NCI-H1930 (cell line): Measurements from ENCODE around the gene BRD9.
"Not testable (repeated sequence)": the region's sequence is repeated elsewhere in the genome, so short reads cannot be mapped to it uniquely, and the experiment has no call there.

Experiments
- DNase-seq, 2 experiments: peaks; one replicate each; lab custom pipeline; 2025; lab: John Stamatoyannopoulos, UW

The BRD9 gene

GRCh38 chr5:902129-902916 lies 9.7 kb upstream of the BRD9 start:
- DNase-seq: no peak

GRCh38 chr5:900781-901180 lies 8.2 kb upstream of the BRD9 start:
- DNase-seq: no peak

GRCh38 chr5:893711-894110 lies 1.1 kb upstream of the BRD9 start:
- DNase-seq: no peak

- no peak for DNase-seq
These were observed 521 bp upstream of the BRD9 start for GRCh38 chr5:893137-893506.

- DNase-seq: no peak
These were observed 686 bp downstream of the BRD9 start for GRCh38 chr5:891837-892393.

GRCh38 chr5:891117-891836 lies 1.3 kb downstream of the BRD9 start:
- DNase-seq: no peak

- DNase-seq: no peak
These were observed 3.4 kb downstream of the BRD9 start for GRCh38 chr5:889075-889710.

- DNase-seq: no peak
These were observed 4.0 kb downstream of the BRD9 start for GRCh38 chr5:888638-889035.

- DNase-seq: no peak
These were observed 4.5 kb downstream of the BRD9 start for GRCh38 chr5:887947-888637.

- DNase-seq: no peak
These were observed 5.8 kb downstream of the BRD9 start for GRCh38 chr5:886716-887325.

GRCh38 chr5:886036-886435 lies 6.6 kb downstream of the BRD9 start:
- DNase-seq: no peak

- DNase-seq: no peak
These were observed 7.1 kb downstream of the BRD9 start for GRCh38 chr5:885529-885928.

- DNase-seq: no peak
These were observed 7.5 kb downstream of the BRD9 start for GRCh38 chr5:885127-885442.

- DNase-seq: no peak
These were observed 8.1 kb downstream of the BRD9 start for GRCh38 chr5:884345-885126.

- no peak for DNase-seq
These were observed 9.0 kb downstream of the BRD9 start for GRCh38 chr5:883475-884181.

GRCh38 chr5:882253-883183 lies 10.1 kb downstream of the BRD9 start:
- DNase-seq: no peak

GRCh38 chr5:881551-881935 lies 11.1 kb downstream of the BRD9 start:
- DNase-seq: no peak

- no peak for DNase-seq
These were observed 11.6 kb downstream of the BRD9 start for GRCh38 chr5:880816-881550.

GRCh38 chr5:878677-879076 lies 13.9 kb downstream of the BRD9 start:
- DNase-seq: not testable (repeated sequence)
